Natural killer cell treated with Interleukin-12 subunit alpha and Interleukin-12 subunit beta and Interleukin-15 and Interleukin-18, amount 100 ng/mL, for 72 hours (primary cell): ENCODE results near the gene PLXNA4. TPM values are rescaled to one million over a fixed set of nuclear protein-coding genes. Genes with fewer than 3 reads are reported as not detected.

ENCODE experiments used
- ATAC-seq, 2 donors: fragments of 150-1000 bp; cut with Tn5 transposase in 1 of 2; sonication (Bioruptor Pico), chemical (Tn5 transposase) in 1 of 2; 2 replicates each; pipeline ENCODE4 v1.10.0; 2021
- DNase-seq: peaks from one replicate; pipeline ENCODE4 v3.0.0; 2022; ENCODE audit warnings: low spot score
- H3K27ac Mint-ChIP-seq, 2 donors: 1 replicate in 1 of 2; 2 replicates in 1 of 2; pipeline ENCODE4 v1.8.0; 2022; ENCODE audit warnings: mixed read lengths in 2 of 2, mild to moderate bottlenecking in 1 of 2, moderate library complexity in 1 of 2
- H3K27me3 Mint-ChIP-seq, 2 donors: 1 replicate in 1 of 2; 2 replicates in 1 of 2; pipeline ENCODE4 v1.8.0; 2022; ENCODE audit warnings: mixed read lengths in 2 of 2
- H3K36me3 Mint-ChIP-seq: one replicate; pipeline ENCODE4 v1.8.0; 2022; ENCODE audit warnings: mixed read lengths
- H3K4me1 Mint-ChIP-seq, 2 donors: 1 replicate in 1 of 2; 2 replicates in 1 of 2; pipeline ENCODE4 v1.8.0; 2022; ENCODE audit warnings: low read depth in 2 of 2, mixed read lengths in 2 of 2, mild to moderate bottlenecking in 1 of 2
- H3K4me3 Mint-ChIP-seq: one replicate; pipeline ENCODE4 v1.8.0; 2022; ENCODE audit warnings: mixed read lengths
- H3K9me3 Mint-ChIP-seq: 2 replicates; pipeline ENCODE4 v1.8.0; 2022; ENCODE audit warnings: mixed read lengths
- total RNA-seq, 2 donors: library from RNA; stranded (reverse); gene quantifications; one replicate each; pipeline ENCODE4 v1.2.3, GENCODE V29; 2022

PLXNA4 gene
- total RNA-seq, 2 donors from 2014 or later: 0.14 to 0.21 TPM

- no peaks in the 10 kb centered on the region for H3K36me3 Mint-ChIP-seq
- peaks cover 12 to 38% of the 10 kb centered on the region in 2 donors for H3K27me3 Mint-ChIP-seq
- DNase-seq: no peak
- H3K4me3 Mint-ChIP-seq: no peak overlapping the region
- H3K9me3 Mint-ChIP-seq: no peaks in the 10 kb centered on the region
- H3K4me1 Mint-ChIP-seq: no peaks in the 10 kb centered on the region
- no peak overlapping the region for H3K27ac Mint-ChIP-seq
- ATAC-seq: no peak
These were observed 296.6 kb downstream of the PLXNA4 start for GRCh38 chr7:132279718-132280117.

GRCh38 chr7:132276976-132277725 lies 299.1 kb downstream of the PLXNA4 start:
- Mint-ChIP-seq H3K4me3 (no peak overlapping the region), H3K27ac (no peak overlapping the region), H3K36me3 (no peaks in the 10 kb centered on the region), H3K27me3 (peaks cover 12 to 47% of the 10 kb centered on the region in 2 donors), H3K4me1 (no peaks in the 10 kb centered on the region), H3K9me3 (no peaks in the 10 kb centered on the region)
- DNase-seq (no peak), ATAC-seq (no peak)

- ATAC-seq (no peak), DNase-seq (no peak)
- Mint-ChIP-seq H3K27ac (no peak overlapping the region), H3K4me1 (no peaks in the 10 kb centered on the region), H3K36me3 (no peaks in the 10 kb centered on the region), H3K4me3 (no peak overlapping the region), H3K27me3 (peaks cover 12 to 49% of the 10 kb centered on the region in 2 donors), H3K9me3 (no peaks in the 10 kb centered on the region)
These were observed 300.0 kb downstream of the PLXNA4 start for GRCh38 chr7:132276234-132276630.

- DNase-seq (no peak), ATAC-seq (no peak)
- H3K27ac Mint-ChIP-seq: no peak overlapping the region
- no peaks in the 10 kb centered on the region for H3K36me3 Mint-ChIP-seq
- peaks cover 14 to 54% of the 10 kb centered on the region in 2 donors for H3K27me3 Mint-ChIP-seq
- H3K4me1 Mint-ChIP-seq: no peaks in the 10 kb centered on the region
- H3K4me3 Mint-ChIP-seq: no peak overlapping the region
- no peaks in the 10 kb centered on the region for H3K9me3 Mint-ChIP-seq
These were observed 300.6 kb downstream of the PLXNA4 start for GRCh38 chr7:132275416-132276233.

- peaks cover 10 to 52% of the 10 kb centered on the region in 2 donors for H3K27me3 Mint-ChIP-seq
- ATAC-seq: no peak
- H3K27ac Mint-ChIP-seq: no peak overlapping the region
- H3K4me3 Mint-ChIP-seq: no peak overlapping the region
- no peaks in the 10 kb centered on the region for H3K36me3 Mint-ChIP-seq
- DNase-seq: no peak
- no peaks in the 10 kb centered on the region for H3K9me3 Mint-ChIP-seq
- no peaks in the 10 kb centered on the region for H3K4me1 Mint-ChIP-seq
These were observed 303.4 kb downstream of the PLXNA4 start for GRCh38 chr7:132272763-132273371.

GRCh38 chr7:132270517-132270916 lies 305.8 kb downstream of the PLXNA4 start:
- ATAC-seq (no peak), DNase-seq (no peak)
- H3K4me3 Mint-ChIP-seq: no peak overlapping the region
- H3K27me3 Mint-ChIP-seq: peaks cover 4 to 34% of the 10 kb centered on the region in 2 donors
- H3K36me3 Mint-ChIP-seq: no peaks in the 10 kb centered on the region
- H3K9me3 Mint-ChIP-seq: no peaks in the 10 kb centered on the region
- H3K27ac Mint-ChIP-seq: no peak overlapping the region
- no peaks in the 10 kb centered on the region for H3K4me1 Mint-ChIP-seq

- Mint-ChIP-seq H3K36me3 (no peaks in the 10 kb centered on the region), H3K4me3 (no peak overlapping the region), H3K4me1 (no peaks in the 10 kb centered on the region), H3K27ac (no peak overlapping the region), H3K27me3 (peaks cover 4 to 29% of the 10 kb centered on the region in 2 donors), H3K9me3 (no peaks in the 10 kb centered on the region)
- ATAC-seq (no peak), DNase-seq (no peak)
These were observed 306.6 kb downstream of the PLXNA4 start for GRCh38 chr7:132269718-132270117.

GRCh38 chr7:132263151-132263550 lies 313.1 kb downstream of the PLXNA4 start:
- Mint-ChIP-seq H3K36me3 (no peaks in the 10 kb centered on the region), H3K9me3 (no peaks in the 10 kb centered on the region), H3K27ac (no peak overlapping the region), H3K27me3 (no peaks in the 10 kb centered on the region), H3K4me3 (no peak overlapping the region), H3K4me1 (no peaks in the 10 kb centered on the region)
- ATAC-seq (no peak), DNase-seq (no peak)

- DNase-seq (no peak), ATAC-seq (no peak)
- Mint-ChIP-seq H3K36me3 (no peaks in the 10 kb centered on the region), H3K27ac (no peak overlapping the region), H3K4me1 (no peaks in the 10 kb centered on the region), H3K4me3 (no peak overlapping the region), H3K27me3 (no peaks in the 10 kb centered on the region), H3K9me3 (no peaks in the 10 kb centered on the region)
These were observed 314.2 kb downstream of the PLXNA4 start for GRCh38 chr7:132262160-132262470.

GRCh38 chr7:132261327-132262159 lies 314.7 kb downstream of the PLXNA4 start:
- no peak for DNase-seq
- H3K27ac Mint-ChIP-seq: no peak overlapping the region
- H3K4me3 Mint-ChIP-seq: no peak overlapping the region
- no peaks in the 10 kb centered on the region for H3K36me3 Mint-ChIP-seq
- no peaks in the 10 kb centered on the region for H3K27me3 Mint-ChIP-seq
- ATAC-seq: no peak
- no peaks in the 10 kb centered on the region for H3K4me1 Mint-ChIP-seq
- H3K9me3 Mint-ChIP-seq: no peaks in the 10 kb centered on the region

- Mint-ChIP-seq H3K27me3 (no peaks in the 10 kb centered on the region), H3K9me3 (no peaks in the 10 kb centered on the region), H3K4me3 (no peak overlapping the region), H3K4me1 (no peaks in the 10 kb centered on the region), H3K27ac (no peak overlapping the region), H3K36me3 (no peaks in the 10 kb centered on the region)
- DNase-seq (no peak), ATAC-seq (no peak)
These were observed 318.0 kb downstream of the PLXNA4 start for GRCh38 chr7:132258231-132258630.

- no peak for DNase-seq
- H3K4me1 Mint-ChIP-seq: no peaks in the 10 kb centered on the region
- no peaks in the 10 kb centered on the region for H3K36me3 Mint-ChIP-seq
- no peaks in the 10 kb centered on the region for H3K9me3 Mint-ChIP-seq
- no peak overlapping the region for H3K27ac Mint-ChIP-seq
- ATAC-seq: no peak
- H3K4me3 Mint-ChIP-seq: no peak overlapping the region
- H3K27me3 Mint-ChIP-seq: no peaks in the 10 kb centered on the region
These were observed 319.0 kb downstream of the PLXNA4 start for GRCh38 chr7:132257253-132257652.

- Mint-ChIP-seq H3K27ac (no peak overlapping the region), H3K4me3 (no peak overlapping the region), H3K27me3 (no peaks in the 10 kb centered on the region), H3K4me1 (no peaks in the 10 kb centered on the region), H3K36me3 (no peaks in the 10 kb centered on the region), H3K9me3 (no peaks in the 10 kb centered on the region)
- DNase-seq (no peak), ATAC-seq (no peak)
These were observed 319.5 kb downstream of the PLXNA4 start for GRCh38 chr7:132256721-132257212.
